Islet of Langerhans (tissue), 1 donor: ENCODE results near the gene MSL2.
"Not testable (repeated sequence)": the region's sequence is repeated elsewhere in the genome, so short reads cannot be mapped to it uniquely, and the experiment has no call there.

Source experiments
- FAIRE-seq: peaks from one replicate; lab custom pipeline; 2011; peaks lifted over from hg19 to GRCh38; lab: Jason Lieb, UNC

Gene MSL2

DNA sequence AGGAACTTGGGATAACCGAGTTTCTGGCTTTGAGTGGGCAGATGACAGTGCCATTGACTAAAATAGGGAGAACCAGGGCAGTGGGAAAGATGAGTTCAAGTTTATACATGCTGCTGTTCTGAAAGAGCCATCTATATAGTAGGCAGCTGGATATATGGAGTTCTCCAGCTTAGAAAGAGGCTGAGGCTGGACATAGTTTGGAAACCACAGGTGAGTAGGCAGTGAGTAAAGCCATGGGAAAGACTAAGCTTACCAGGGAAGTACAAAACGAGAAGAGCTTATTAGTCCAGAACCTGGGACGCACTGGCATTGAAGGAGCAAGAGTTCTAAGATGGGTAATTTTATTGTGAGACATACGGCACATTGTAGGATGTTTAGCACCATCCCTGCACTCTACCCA, 54.2 kb downstream of the MSL2 start:
- no peak for FAIRE-seq

DNA sequence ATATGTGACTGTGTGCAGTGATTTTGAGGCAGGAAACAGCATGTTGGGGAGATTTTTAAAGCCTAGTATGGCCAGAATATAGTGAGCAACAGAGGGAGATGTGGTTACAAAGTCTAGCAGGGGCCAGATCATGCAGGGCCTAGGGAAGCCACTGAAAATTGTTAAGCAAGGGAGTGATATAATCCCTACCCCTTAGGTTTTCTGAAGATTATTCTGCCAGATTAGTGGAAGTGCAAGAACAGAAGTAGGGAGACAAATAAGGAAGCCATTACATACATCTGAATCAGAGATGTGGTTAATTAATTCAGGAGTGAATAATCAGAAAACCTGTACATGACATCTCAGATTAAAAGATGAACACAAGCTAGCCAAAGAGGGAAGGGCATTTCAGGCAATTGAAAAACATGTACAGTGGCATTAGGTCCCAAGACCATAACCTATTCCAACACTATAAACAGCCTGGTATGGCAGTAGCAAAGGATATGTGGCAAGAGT, 54.8 kb downstream of the MSL2 start:
- no peak for FAIRE-seq

DNA sequence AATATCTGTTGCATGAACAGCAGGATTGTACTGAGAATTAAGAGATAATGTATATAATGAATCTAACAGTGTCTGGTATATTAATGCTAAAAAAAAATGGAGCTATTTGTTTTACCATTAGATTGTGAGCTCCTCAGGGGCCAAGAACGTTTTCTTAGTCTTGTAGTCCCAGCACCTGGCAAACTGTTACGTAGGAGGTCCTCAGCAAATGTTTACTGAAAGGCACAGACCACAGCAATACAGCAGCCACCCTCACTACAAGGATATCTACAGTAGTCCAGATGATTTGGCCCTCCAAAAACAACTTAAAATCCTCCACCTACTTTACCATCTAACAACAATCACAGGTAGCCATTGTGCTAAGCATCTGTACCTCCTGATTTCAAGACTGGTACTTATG, 59.7 kb downstream of the MSL2 start:
- no peak for FAIRE-seq

DNA sequence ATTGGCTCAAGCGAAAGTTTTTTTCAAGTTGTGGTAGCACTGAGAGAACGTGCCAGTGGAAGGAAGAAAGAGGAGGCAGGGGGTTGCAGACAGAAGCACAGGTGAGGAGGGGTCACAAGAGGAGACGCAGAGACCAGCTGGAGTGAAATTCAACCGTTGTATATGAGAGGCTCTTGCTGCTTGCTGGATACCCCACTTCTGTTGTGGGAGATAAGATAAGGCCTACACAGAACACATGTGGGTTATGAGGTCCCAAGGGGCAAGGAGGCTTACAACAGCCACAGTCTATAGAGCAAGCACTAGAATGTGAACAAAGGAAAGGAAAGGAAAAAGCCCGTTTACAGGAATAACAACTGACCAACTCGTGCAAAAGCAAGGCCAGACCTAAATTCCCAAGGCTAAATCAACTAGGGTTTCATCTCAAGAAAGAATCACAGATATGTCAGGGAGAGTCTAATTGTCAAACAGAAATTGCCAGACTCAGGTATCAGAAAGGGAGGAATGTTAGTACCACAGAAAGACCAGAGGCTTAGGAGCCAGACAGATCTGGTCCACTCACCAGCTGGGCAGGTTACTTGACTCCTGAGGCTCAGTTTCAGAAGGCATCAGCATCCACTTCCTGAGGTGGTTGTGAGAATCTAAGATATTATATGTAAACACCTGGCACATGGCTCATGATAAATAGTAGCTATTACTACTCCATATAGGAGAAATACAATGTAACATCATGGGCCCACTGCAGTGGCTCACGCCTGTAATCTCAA, 60.9 kb downstream of the MSL2 start:
- no peak for FAIRE-seq

DNA sequence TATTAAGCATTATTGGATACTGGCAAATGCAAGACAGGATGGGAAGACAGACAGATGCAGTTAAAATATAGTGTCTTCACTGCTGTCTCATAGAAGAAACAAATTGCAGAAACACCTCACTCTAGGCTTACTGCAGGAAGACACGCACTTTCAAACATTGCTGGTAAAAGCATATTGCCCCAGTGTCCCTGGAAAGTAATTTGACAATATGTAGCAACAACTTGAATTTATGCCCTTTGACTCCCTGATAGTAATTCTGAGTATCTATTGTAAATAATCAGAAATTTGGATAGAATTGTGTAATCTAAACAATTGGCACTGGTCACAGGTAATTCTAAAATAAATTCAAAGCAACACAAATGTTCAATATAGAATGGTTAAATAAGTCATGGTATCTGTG, 62.0 kb downstream of the MSL2 start:
- no peak for FAIRE-seq

DNA sequence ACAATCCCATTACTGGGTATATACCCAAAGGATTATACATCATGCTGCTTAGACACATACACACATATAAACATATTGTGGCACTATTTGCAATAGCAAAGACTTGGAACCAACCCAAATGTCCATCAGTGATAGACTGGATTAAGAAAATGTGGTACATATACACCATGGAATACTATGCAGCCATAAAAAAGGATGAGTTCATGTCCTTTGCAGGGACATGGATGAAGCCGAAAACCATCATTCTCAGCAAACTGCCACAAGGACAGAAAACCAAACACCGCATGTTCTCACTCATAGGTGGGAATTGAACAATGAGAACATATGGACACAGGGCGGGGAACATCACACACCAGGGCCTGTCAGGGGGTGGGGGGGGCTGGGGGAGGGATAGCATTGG, 64.5 kb downstream of the MSL2 start:
- not testable (repeated sequence) for FAIRE-seq

DNA sequence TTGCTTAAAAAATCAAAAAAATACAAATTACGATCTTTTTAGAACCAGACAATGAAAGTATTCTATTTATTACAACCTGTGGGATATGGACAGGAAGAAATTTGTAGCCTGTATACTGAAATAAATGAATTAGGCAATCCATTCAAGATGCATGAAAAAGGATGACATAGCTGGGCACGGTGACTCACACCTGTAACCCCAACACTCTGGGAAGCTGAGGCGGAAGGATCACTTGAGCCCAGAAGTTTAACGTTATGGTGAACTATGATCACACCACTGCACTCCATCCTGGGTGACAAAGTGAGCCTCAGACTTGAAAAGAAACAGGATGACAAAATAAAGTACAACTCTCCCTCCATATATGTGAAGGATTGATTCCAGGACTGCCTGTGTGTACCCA, 74.1 kb downstream of the MSL2 start:
- no peak for FAIRE-seq

DNA sequence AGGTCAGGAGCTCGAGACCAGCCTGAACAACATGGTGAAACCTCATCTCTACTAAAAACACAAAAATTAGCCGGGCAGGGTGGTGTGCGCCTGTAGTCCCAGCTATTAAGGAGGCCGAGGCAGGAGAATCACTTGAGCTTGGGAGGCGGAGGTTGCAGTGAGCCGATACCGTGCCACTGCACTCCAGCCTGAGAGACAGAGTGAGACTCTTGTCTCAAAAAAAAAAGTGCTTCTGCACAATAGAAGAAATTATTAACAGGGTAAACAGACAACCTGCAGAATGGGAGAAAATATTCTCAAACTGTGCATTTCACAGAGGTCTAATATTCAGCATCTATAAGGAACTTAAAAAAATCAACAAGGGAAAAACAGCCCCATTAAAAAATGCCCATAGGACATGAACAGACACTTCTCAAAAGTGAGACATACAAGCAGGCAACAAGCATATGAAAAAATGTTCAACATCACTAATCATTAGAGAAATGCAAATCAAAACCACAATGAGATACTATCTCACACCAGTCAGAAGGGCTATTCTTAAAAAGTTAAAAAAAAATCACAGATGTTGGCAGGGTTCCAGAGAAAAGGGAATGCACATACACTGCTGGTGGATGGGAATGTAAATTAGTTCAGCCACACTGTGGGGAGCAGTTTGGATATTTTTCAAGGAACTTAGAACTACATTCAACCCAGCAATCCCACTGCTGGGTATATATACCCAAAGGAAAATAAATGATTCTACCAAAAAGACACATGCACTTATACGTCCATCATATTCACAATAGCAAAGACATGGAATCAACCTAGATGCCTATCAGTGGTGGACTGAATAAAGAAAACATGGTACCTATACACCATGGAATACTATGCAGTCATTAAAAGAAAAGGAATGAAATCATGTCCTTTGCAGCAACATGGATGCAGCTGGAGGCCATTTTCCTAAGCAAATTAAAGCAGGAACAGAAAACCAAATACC, 75.5 kb downstream of the MSL2 start:
- no peak for FAIRE-seq

DNA sequence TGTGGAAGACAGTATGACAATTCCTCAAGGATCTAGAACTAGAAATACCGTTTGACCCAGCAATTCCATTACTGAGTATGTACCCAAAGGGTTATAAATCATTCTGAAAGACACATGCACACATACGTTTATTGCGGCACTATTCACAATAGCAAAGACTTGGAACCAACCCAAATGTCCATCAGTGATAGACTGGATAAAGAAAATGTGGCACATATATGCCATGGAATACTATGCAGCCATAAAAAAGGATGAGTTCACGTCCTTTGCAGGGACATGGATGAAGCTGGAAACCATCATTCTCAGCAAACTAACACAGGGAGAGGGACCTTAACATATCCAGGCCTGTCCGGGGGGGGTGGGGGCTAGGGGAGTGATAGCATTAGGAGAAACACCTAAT, 76.4 kb downstream of the MSL2 start:
- not testable (repeated sequence) for FAIRE-seq

DNA sequence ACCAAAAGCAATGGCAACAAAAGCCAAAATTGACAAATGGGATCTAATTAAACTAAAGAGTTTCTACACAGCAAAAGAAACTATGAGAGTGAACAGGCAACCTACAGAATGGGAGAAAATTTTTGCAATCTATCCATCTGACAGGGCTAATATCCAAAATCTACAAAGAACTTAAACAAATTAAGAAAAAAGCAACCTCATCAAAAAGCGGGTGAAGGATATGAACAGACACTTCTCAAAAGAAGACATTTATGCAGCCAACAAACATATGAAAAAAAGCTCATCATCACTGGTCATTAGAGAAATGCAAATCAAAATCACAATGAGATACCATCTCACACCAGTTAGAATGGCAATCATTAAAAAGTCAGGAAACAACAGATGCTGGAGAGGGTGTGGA, 76.8 kb downstream of the MSL2 start:
- FAIRE-seq = not testable (repeated sequence)

DNA sequence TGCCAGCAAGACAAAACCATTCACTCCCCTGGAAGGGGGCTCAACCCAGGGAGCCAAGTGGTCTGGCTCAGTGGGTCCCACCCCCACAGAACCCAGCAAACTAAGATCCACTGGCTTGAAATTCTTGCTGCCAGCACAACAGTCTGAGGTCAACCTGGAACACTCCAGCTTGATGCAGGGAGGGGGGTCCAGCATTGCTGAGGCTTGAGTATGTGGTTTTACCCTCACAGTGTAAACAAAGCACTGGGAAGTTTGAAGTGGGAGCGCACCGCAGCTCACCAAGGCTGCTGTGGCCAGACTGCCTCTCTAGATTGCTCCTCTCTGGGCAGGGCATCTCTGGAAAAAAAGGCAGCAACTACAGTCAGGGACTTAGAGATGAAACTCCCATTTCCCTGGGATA, 81.7 kb downstream of the MSL2 start:
- FAIRE-seq = no peak

DNA sequence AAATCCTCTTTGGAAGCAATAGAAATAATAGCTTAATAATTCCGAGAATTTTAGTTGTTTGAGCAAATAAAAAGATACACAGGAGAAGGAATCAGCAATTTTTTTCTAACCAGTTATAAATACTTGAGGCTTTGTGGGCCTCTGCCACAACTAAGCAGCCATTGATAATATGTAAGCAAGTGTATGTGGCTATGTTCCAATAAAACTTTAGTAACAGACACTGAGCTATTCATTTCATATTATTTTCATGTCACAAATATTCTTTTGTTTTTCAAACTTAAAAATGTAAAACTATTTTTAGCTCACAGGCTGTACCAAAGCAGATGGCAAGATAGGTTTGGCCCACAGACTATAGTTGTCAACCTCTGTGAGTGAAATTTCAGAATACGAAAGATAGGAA, 85.7 kb downstream of the MSL2 start:
- FAIRE-seq = no peak

DNA sequence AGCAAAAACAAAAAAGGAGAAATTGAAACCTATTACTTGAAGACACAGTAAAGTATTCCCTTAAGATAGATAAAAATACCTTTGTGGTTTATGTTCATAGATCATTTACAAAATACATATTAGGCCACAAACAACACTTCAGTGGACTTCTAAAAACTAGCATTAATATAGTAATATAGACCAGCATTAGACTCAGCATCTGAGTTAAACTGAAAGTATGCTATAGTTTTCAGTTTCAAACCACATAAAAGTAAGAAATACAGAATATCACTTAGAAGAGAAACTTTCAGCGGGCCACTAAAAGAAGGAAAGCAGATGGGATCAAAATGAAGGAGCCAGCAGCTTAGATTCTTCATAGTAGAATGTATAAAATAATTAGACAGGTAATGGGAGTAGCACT, 86.6 kb downstream of the MSL2 start:
- FAIRE-seq = no peak

DNA sequence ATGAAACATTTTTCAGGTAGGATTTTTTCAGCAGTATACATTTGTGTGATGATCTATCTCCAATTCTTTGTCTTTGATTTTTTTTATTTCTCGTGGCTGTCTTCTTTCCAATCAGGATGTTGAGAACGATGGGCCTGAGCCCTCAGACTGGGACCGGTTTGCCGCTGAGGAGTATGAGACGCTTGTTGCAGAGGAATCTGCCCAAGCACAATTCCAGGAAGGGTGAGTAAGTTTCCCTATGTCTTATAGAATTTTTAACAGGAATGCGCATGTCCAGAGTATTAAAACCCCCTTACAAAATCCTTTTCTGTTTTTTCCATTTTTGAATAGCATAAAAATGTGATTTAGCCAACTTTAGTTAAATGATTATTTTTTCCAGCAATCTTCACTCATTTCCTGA, 90.0 kb downstream of the MSL2 start:
- no peak for FAIRE-seq

DNA sequence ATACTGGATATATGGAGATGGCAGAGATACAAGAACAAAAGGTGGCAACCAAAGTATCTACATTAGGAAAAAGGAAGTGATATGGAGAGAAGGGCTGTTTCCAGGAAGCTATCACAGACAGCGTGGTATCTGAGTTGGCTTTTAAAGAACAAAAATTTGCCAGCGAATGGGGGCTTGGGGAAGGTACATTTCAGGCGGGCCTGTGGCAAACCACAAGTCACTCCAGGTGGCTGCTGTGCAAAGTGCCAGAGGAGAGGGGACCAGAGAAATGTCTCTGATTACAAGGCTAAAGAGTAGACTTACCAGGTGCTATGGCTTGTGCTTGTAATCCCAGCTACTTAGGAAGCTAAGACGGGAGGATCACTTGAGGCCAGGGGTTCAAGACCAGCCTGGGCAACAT, 91.1 kb downstream of the MSL2 start:
- no peak for FAIRE-seq
